ENCODE measurements around the gene NACA2.

NACA2 gene

GRCh38 chr17:61617330-61617729 lies 26.3 kb upstream of the NACA2 start:
- H3K4me1 ChIP-seq, result no peaks in the 10 kb centered on the region
- no peak overlapping the region for H3K4me3 ChIP-seq
- no peak for DNase-seq
- H3K27me3 ChIP-seq, result no peaks in the 10 kb centered on the region
- H3K27ac ChIP-seq, result no peak overlapping the region
- TF ChIP-seq, protein P1, sequence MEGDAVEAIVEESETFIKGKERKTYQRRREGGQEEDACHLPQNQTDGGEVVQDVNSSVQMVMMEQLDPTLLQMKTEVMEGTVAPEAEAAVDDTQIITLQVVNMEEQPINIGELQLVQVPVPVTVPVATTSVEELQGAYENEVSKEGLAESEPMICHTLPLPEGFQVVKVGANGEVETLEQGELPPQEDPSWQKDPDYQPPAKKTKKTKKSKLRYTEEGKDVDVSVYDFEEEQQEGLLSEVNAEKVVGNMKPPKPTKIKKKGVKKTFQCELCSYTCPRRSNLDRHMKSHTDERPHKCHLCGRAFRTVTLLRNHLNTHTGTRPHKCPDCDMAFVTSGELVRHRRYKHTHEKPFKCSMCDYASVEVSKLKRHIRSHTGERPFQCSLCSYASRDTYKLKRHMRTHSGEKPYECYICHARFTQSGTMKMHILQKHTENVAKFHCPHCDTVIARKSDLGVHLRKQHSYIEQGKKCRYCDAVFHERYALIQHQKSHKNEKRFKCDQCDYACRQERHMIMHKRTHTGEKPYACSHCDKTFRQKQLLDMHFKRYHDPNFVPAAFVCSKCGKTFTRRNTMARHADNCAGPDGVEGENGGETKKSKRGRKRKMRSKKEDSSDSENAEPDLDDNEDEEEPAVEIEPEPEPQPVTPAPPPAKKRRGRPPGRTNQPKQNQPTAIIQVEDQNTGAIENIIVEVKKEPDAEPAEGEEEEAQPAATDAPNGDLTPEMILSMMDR (IDR thresholded peaks at IDR 0.05), result no peak
- intact Hi-C loops (cut with DNase I; ENCODE audit: low total_unique reads), result no loop called here
- peaks cover 0 to 14% (median 11%) of the 10 kb centered on the region in 3 donors for H3K9me3 ChIP-seq
- H3K36me3 ChIP-seq, result no peaks in the 10 kb centered on the region

- H3K9me3 ChIP-seq, result peaks cover 0 to 14% (median 11%) of the 10 kb centered on the region in 3 donors
- no peaks in the 10 kb centered on the region for H3K27me3 ChIP-seq
- no peaks in the 10 kb centered on the region for H3K4me1 ChIP-seq
- TF ChIP-seq, protein P1 (IDR thresholded peaks at IDR 0.05), result no peak
- no peak for DNase-seq
- intact Hi-C loops (cut with DNase I; ENCODE audit: low total_unique reads), result no loop called here
- H3K4me3 ChIP-seq, result no peak overlapping the region
- H3K27ac ChIP-seq, result no peak overlapping the region
- no peaks in the 10 kb centered on the region for H3K36me3 ChIP-seq
Observed at GRCh38 chr17:61616783-61617182, 25.8 kb upstream of the NACA2 start.

DNA sequence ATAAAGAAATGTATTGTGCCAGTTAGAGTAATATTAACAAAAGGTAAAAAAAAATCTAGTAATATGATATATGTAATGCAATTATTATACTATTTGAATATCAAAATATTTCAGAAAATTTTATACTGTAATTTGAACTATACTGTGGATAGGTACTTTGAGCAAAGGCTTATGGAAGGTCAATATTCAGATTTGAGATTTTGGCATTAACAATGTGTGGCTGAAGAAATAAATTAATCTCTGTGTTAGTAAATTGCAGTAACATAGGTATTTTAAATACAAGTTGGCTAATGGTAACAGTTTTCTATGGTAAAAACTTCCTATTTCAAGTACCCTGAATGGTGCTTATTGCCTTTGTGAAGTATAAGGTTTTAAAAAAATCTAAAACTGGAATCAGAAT lies 23.2 kb upstream of the NACA2 start:
- Histone ChIP-seq H3K4me3 (no peak overlapping the region), H3K27me3 (no peaks in the 10 kb centered on the region), H3K36me3 (no peaks in the 10 kb centered on the region), H3K9me3 (peaks cover 0 to 6% (median 0%) of the 10 kb centered on the region in 3 donors), H3K27ac (no peak overlapping the region), H3K4me1 (no peaks in the 10 kb centered on the region)
- TF ChIP-seq, protein P1 (IDR thresholded peaks at IDR 0.05), result no peak
- intact Hi-C loops (cut with DNase I; ENCODE audit: low total_unique reads), result no loop called here
- no peak for DNase-seq

DNA sequence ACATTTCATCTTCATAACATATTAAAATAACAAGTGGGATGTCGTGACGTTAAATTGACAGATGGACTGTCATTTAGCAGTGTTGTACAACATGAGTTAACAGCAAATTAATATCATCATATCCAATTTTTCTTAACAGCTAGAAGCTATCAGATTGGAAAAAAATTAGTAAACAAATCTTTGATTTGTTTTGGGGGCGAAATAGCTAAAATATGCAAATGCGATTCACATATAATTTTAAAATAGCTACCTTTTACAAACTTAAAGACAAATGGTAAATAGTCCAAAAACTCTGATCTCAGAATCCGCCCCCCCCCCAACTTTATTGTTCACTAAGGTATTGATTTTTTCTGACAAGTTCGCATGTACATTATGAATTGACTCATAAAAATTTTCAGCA lies 20.3 kb upstream of the NACA2 start:
- Histone ChIP-seq H3K36me3 (no peaks in the 10 kb centered on the region), H3K9me3 (no peaks in the 10 kb centered on the region), H3K27me3 (no peaks in the 10 kb centered on the region), H3K27ac (no peak overlapping the region), H3K4me3 (no peak overlapping the region), H3K4me1 (no peaks in the 10 kb centered on the region)
- intact Hi-C loops (cut with DNase I; ENCODE audit: low total_unique reads), result no loop called here
- TF ChIP-seq, protein P1 (IDR thresholded peaks at IDR 0.05), result no peak
- DNase-seq, result no peak

DNA sequence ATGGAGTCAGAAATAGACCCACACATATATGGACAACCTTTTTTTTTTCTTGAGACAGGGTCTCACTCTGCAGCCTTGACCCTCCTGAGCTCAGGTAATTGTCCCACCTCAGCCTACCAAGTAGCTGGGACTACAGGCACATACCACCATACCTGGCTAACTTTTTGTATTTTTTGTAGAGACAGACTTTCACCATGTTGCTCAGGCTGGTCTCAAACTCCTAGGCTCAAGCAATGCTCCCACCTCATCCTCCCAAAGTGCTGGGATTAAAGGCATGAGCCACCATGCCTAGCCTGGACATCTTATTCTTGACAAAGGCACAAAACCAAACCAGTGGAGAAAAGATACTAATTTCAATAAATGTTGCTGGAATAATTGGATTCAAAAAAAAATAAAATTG lies 14.7 kb upstream of the NACA2 start:
- H3K27me3 ChIP-seq, result no peaks in the 10 kb centered on the region
- H3K4me1 ChIP-seq, result no peaks in the 10 kb centered on the region
- no peak overlapping the region for H3K4me3 ChIP-seq
- DNase-seq, result no peak
- TF ChIP-seq, protein P1 (IDR thresholded peaks at IDR 0.05), result no peak
- intact Hi-C loops (cut with DNase I; ENCODE audit: low total_unique reads), result no loop called here
- no peak overlapping the region for H3K27ac ChIP-seq
- no peaks in the 10 kb centered on the region for H3K36me3 ChIP-seq
- H3K9me3 ChIP-seq, result no peaks in the 10 kb centered on the region

DNA sequence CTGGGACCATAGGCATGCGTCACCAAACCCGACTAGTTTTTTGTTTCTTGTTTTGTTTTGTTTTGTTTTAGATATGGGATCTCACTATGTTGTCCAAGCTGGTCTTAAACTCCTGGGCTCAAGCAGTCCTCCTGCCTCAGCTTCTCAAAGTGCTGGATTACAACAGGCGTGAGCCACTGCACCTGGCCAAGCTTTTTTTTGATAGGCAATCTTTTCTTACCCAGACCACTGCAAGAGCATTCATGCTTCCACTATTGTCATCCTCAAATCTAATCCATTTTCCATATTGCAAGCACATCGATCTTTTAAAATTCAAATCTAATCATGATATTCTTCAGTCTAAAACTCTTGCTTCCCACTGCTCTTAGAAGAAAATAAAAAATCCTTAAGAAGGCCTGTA lies 10.3 kb upstream of the NACA2 start:
- intact Hi-C loops (cut with DNase I; ENCODE audit: low total_unique reads), result no loop called here
- Histone ChIP-seq H3K9me3 (no peaks in the 10 kb centered on the region), H3K4me1 (no peaks in the 10 kb centered on the region), H3K27ac (no peak overlapping the region), H3K4me3 (no peak overlapping the region), H3K27me3 (peaks cover 0 to 4% of the 10 kb centered on the region in 2 donors), H3K36me3 (no peaks in the 10 kb centered on the region)
- TF ChIP-seq, protein P1 (IDR thresholded peaks at IDR 0.05), result no peak
- DNase-seq, result no peak

Data from tibial artery (tissue), 4 donors.